OCI-LY7 (cell line): Measurements from ENCODE around the gene ABI3BP.

Experiments used
- EZH2phosphoT487 ChIP-seq: fragments of 200-600 bp; sonication (generic); IDR thresholded peaks from 2 replicates; pipeline ENCODE4 v1.6.1; 2018; ENCODE audit warnings: low read depth, borderline replicate concordance, mild to moderate bottlenecking, mixed run types, antibody characterized with exemption, low read length, moderate library complexity, mixed read lengths
- TF ChIP-seq, protein P1 (sequence below): fragments of 200-600 bp; sonication (generic); conservative IDR thresholded peaks from 2 replicates; pipeline ENCODE4 v1.5.1; 2014; ENCODE audit warnings: mild to moderate bottlenecking, antibody characterized with exemption, low read length, moderate library complexity, mixed read lengths

DNA sequence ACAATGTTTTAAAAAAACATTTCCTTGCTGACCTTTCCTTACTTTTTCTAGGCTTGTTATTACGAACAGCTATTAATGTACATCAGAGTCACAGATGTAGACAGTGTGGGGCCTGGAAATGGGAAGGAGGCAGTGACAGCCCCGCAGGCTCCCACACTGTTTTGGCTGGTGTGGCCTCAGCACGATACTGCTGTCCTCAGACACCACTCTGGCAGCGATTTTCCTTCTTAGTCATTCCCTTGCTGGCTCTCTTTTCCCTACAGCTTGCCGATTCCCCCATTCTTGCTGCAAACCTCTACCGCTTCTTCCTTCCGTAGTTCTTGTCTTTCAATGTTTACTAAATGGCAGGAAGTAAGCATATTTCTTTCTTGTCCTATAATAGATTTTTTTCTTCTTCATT, 113.1 kb downstream of the ABI3BP start:
- TF ChIP-seq, protein P1, sequence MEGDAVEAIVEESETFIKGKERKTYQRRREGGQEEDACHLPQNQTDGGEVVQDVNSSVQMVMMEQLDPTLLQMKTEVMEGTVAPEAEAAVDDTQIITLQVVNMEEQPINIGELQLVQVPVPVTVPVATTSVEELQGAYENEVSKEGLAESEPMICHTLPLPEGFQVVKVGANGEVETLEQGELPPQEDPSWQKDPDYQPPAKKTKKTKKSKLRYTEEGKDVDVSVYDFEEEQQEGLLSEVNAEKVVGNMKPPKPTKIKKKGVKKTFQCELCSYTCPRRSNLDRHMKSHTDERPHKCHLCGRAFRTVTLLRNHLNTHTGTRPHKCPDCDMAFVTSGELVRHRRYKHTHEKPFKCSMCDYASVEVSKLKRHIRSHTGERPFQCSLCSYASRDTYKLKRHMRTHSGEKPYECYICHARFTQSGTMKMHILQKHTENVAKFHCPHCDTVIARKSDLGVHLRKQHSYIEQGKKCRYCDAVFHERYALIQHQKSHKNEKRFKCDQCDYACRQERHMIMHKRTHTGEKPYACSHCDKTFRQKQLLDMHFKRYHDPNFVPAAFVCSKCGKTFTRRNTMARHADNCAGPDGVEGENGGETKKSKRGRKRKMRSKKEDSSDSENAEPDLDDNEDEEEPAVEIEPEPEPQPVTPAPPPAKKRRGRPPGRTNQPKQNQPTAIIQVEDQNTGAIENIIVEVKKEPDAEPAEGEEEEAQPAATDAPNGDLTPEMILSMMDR, result no peak
- no peak for TF ChIP-seq EZH2phosphoT487
